GM18873 (cell line): ENCODE measurements around the gene MIF.

Experiments
- ATAC-seq: cut with Tn5 transposase; IDR thresholded peaks from one replicate; pipeline ENCODE4 v1.9.1; 2021; ENCODE audit warnings: mild to moderate bottlenecking, moderate library complexity, moderate number of reproducible peaks; ENCODE audit not compliant: unreplicated experiment, low FRiP score

The MIF gene

GRCh38 chr22:23874871-23875270 is 19.3 kb upstream of the MIF start:
- ATAC-seq, result no peak

- no peak for ATAC-seq
These were observed 18.4 kb upstream of the MIF start for GRCh38 chr22:23875801-23876200.

GRCh38 chr22:23877566-23877965 is 16.6 kb upstream of the MIF start:
- no peak for ATAC-seq

GRCh38 chr22:23878219-23878618 is 16.0 kb upstream of the MIF start:
- no peak for ATAC-seq

GRCh38 chr22:23882370-23882769 is 11.8 kb upstream of the MIF start:
- ATAC-seq, result no peak

GRCh38 chr22:23883658-23884057 is 10.5 kb upstream of the MIF start:
- ATAC-seq, result no peak

GRCh38 chr22:23884140-23884539 is 10.0 kb upstream of the MIF start:
- no peak for ATAC-seq

- ATAC-seq, result no peak
These were observed 5.4 kb upstream of the MIF start for GRCh38 chr22:23888615-23889401.

GRCh38 chr22:23889620-23890019 is 4.6 kb upstream of the MIF start:
- no peak for ATAC-seq

- ATAC-seq, result no peak
These were observed 2.5 kb upstream of the MIF start for GRCh38 chr22:23891726-23892125.

- ATAC-seq, result no peak
These were observed 2.1 kb upstream of the MIF start for GRCh38 chr22:23892130-23892529.

GRCh38 chr22:23892706-23893105 is 1.5 kb upstream of the MIF start:
- ATAC-seq, result no peak

- no peak for ATAC-seq
These were observed 850 bp upstream of the MIF start for GRCh38 chr22:23893121-23893944.

- ATAC-seq, result no peak
These were observed 771 bp downstream of the MIF start for GRCh38 chr22:23894710-23895598.

- no peak for ATAC-seq
These were observed 1.5 kb downstream of the MIF start for GRCh38 chr22:23895599-23896144.

- no peak for ATAC-seq
These were observed 2.0 kb downstream of the MIF start for GRCh38 chr22:23896166-23896522.

- no peak for ATAC-seq
These were observed 2.5 kb downstream of the MIF start for GRCh38 chr22:23896523-23897186.

GRCh38 chr22:23897320-23897719 is 3.1 kb downstream of the MIF start:
- ATAC-seq, result no peak

GRCh38 chr22:23898006-23898974 is 4.1 kb downstream of the MIF start:
- no peak for ATAC-seq
